SH-SY5Y (cell line): ENCODE results near the gene CD164L2.

Experiments
- GATA2 ChIP-seq: IDR thresholded peaks from 2 replicates; pipeline ENCODE4 v1.6.1; 2011; ENCODE audit warnings: mild to moderate bottlenecking, low read depth, low read length
- GATA3 ChIP-seq: IDR thresholded peaks from 2 replicates; pipeline ENCODE4 v1.6.1; 2011; ENCODE audit warnings: low read depth, mild to moderate bottlenecking, low read length, moderate library complexity

GRCh38 chr1:27388337-27389005, 5.3 kb upstream of the CD164L2 start:
- TF ChIP-seq GATA2, result no peak
- TF ChIP-seq GATA3, result no peak
